Lung (tissue), 12 donors: ENCODE results near the gene SF3B6. TPM values are rescaled to one million over a fixed set of nuclear protein-coding genes. Genes with fewer than 3 reads are reported as not detected.
A peak's percentile ranks its signal among the peaks of the same experiment; 100 is the strongest.
"Not testable (repeated sequence)": the region's sequence is repeated elsewhere in the genome, so short reads cannot be mapped to it uniquely, and the experiment has no call there.

Experiments
- ATAC-seq: fragments of 200-7000 bp; cut with Tn5 transposase; one replicate; pipeline ENCODE4 v1.9.1; 2020; ENCODE audit warnings: moderate number of reproducible peaks; ENCODE audit not compliant: insufficient read depth, low FRiP score
- DNase-seq, 3 donors: peaks; one replicate each; pipeline ENCODE4 v3.0.0-alpha.2; 2013 to 2017
- H3K27ac ChIP-seq, 2 donors: one replicate each; pipeline ENCODE4 v1.5.1; 2013; ENCODE audit warnings: mild to moderate bottlenecking in 2 of 2, moderate library complexity in 2 of 2, control low read depth in 1 of 2, inconsistent platforms in 1 of 2, low read depth in 1 of 2, low read length in 1 of 2
- H3K27me3 ChIP-seq, 3 donors: one replicate each; pipeline ENCODE4 v1.5.1; 2013; ENCODE audit warnings: low read length in 2 of 3; ENCODE audit not compliant: control insufficient read depth in 3 of 3, insufficient read depth in 3 of 3
- H3K36me3 ChIP-seq, 4 donors: one replicate each; pipeline ENCODE4 v1.5.1; 2013; ENCODE audit warnings: low read length in 4 of 4, mild to moderate bottlenecking in 1 of 4, moderate library complexity in 1 of 4; ENCODE audit not compliant: control insufficient read depth in 4 of 4, insufficient read depth in 4 of 4
- H3K4me1 ChIP-seq, 5 donors: one replicate each; pipeline ENCODE4 v1.5.1; 2013; ENCODE audit warnings: low read length in 5 of 5, mild to moderate bottlenecking in 2 of 5, moderate library complexity in 1 of 5; ENCODE audit not compliant: control insufficient read depth in 5 of 5, insufficient read depth in 5 of 5
- H3K4me3 ChIP-seq: one replicate; pipeline ENCODE4 v1.5.1; 2013; ENCODE audit warnings: mild to moderate bottlenecking, control low read depth, moderate library complexity
- H3K9ac ChIP-seq, 2 donors: one replicate each; pipeline ENCODE4 v1.5.1; 2013; ENCODE audit warnings: low read length in 2 of 2, control low read depth in 1 of 2; ENCODE audit not compliant: insufficient read depth in 1 of 2
- H3K9me3 ChIP-seq, 4 donors: one replicate each; pipeline ENCODE4 v1.5.1; 2013; ENCODE audit warnings: low read length in 3 of 4, mild to moderate bottlenecking in 1 of 4, moderate library complexity in 1 of 4; ENCODE audit not compliant: control insufficient read depth in 4 of 4, insufficient read depth in 3 of 4
- WGBS, 2 donors: extraction: QIAGEN DNeasy Blood & Tissue Kit; methylation state at CpG; one replicate each; pipeline ENCODE4 v1.1.7; 2013; 5-methylcytosine and 5-hydroxymethylcytosine counted together
- polyA plus RNA-seq, 2 donors: library from polyadenylated mRNA; stranded (reverse); fragments of 200-250 nt; gene quantifications; one replicate each; pipeline ENCODE4 v1.2.1, GENCODE V29; 2013
- total RNA-seq, 2 donors: library from RNA; depleted of rRNA in 1 of 2; stranded (reverse); fragments of >200 nt in 1 of 2; gene quantifications; one replicate each; pipeline ENCODE4 v1.2.1, GENCODE V29; 2014 to 2021
- TF ChIP-seq, protein P1 (sequence below): IDR thresholded peaks from 2 replicates; pipeline ENCODE4 v1.5.1; 2012; ENCODE audit warnings: mild to moderate bottlenecking; ENCODE audit errors: control extremely low read depth, extremely low read depth
- donor health status: control.
- donor health status: control.
- donor health status: Bipolar disorder and iron deficiency.
- donor health status: healthy.
- donor health status: DM: yes; HTN: yes; CAD: no.

Gene SF3B6
- total and polyA plus RNA-seq, 4 donors = 56.1 to 148 (median 111) TPM

DNA sequence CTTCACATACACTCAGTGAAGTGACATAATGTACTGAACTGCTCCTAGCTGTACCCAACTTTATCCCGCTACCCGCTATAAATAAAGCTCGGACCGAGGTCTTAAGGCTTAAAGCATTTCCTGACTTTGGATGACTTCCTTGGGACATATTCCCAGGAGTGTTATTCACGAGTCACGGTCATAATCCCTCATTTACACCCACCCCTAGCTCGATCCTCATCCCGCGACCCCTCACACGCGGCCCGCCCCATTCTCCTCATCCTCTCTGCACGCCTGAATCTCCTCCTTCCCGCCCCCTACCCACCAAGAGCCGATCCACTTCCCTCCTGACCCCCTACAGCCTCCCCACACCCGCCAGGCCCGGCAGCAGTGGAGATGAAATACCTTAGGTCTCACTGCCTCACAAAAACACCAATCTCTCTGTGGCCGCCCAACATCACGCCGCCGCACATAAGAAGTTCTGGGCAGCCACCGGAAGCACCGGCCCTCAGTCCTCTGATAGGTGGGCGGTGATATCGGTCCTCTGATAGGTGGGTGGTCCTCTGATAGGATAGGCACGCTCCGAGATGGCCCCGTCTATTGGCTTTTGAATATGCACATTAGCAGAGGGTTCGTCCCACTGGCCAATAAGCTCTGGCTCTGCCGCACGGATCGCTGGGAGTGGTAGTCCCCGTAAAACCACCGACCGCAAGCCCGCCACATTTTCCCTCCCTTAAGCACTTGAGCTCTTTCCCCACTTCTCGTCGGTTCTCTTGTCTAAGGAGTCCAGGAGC lies 29.0 kb downstream of the SF3B6 start, which contains the start of gene WDCP:
TSS of gene WDCP (minus strand) at position 462 of the 773 bp plus-strand sequence. CDS start 7,897 bp downstream, outside the sequence.
- peaks cover 0 to 22% (median 4%) of the 10 kb centered on the region in 5 donors for H3K4me1 ChIP-seq
- H3K27me3 ChIP-seq = no peaks in the 10 kb centered on the region
- TF ChIP-seq, protein P1, sequence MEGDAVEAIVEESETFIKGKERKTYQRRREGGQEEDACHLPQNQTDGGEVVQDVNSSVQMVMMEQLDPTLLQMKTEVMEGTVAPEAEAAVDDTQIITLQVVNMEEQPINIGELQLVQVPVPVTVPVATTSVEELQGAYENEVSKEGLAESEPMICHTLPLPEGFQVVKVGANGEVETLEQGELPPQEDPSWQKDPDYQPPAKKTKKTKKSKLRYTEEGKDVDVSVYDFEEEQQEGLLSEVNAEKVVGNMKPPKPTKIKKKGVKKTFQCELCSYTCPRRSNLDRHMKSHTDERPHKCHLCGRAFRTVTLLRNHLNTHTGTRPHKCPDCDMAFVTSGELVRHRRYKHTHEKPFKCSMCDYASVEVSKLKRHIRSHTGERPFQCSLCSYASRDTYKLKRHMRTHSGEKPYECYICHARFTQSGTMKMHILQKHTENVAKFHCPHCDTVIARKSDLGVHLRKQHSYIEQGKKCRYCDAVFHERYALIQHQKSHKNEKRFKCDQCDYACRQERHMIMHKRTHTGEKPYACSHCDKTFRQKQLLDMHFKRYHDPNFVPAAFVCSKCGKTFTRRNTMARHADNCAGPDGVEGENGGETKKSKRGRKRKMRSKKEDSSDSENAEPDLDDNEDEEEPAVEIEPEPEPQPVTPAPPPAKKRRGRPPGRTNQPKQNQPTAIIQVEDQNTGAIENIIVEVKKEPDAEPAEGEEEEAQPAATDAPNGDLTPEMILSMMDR = no peak
- no peaks in the 10 kb centered on the region for H3K9me3 ChIP-seq
- H3K4me3 ChIP-seq = peak within 1 kb of the TSS; percentile 63
- ATAC-seq (peak; percentile 94), DNase-seq (peak; percentile 97 to 99 (median 98))
- 0% methylated on average over 38 of the region's 38 CpGs for WGBS, 2 donors
- H3K9ac ChIP-seq = peak within 1 kb of the TSS; percentile 53 to 71
- H3K36me3 ChIP-seq = no peaks in the 10 kb centered on the region
- peak within 1 kb of the TSS; percentile 13 to 62 for H3K27ac ChIP-seq

DNA sequence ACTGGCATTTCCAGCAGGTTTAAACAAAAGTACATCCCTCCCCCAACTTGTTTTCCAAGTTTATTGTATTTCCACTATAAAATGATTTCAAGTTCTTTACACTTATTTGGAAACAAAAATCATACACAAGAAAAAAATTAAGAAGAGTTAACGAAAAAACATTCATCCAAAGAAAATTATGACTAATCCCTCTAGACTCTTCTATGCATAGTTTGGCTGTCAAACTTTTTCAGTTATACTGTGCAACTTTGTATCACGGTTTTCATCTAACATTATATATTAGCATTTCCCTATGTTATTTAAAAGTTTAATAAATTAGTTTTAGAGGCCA lies 29.6 kb downstream of the SF3B6 start:
- peaks cover 0 to 22% (median 4%) of the 10 kb centered on the region in 5 donors for H3K4me1 ChIP-seq
- no peaks in the 10 kb centered on the region for H3K9me3 ChIP-seq
- TF ChIP-seq, protein P1 = no peak

DNA sequence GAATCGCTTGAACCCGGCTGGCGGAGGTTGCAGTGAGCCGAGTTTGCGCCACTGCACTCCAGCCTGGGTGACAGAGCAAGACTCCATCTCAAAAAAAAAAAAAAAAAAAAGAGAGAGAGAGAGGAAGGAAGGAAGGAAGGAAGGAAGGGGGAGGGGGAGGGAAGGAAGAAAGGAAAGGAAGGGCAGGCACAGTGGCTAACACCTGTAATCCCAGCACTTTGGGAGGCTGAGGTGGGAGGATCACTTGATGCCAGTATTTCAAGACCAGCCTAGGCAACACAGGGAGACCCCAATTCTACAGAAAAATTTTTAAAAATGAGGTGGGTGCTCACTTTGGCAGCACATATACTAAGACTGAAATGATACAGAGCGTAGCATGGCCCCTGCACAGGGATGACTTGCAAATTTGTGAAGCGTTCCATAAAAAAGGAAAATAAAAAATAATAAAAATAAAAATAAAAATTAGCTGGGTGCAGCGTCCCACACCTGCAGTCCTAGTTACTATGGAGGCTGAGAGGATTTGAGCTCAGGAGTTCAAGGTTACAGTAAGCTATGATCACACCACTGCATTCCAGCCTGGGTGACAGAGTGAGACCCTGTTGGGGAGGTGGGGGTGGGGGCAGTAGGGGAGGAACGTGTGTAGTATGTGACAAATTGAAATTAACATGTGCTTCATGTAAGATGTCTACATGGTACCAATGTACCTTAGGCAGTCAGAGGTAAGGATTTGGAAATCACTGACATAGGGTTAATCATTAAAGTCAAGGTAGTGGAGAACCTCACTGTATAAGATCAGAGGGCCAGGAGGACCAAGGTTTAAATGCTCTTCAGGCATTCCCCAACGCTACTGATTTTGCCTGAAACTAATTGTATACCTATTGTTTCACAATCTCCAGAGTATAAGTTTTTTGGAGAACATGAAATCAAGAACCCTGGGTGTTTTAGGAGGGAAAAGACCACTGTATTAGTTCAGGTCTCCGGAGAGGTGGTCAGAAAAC lies 30.3 kb downstream of the SF3B6 start:
- ATAC-seq (no peak), DNase-seq (no peak)
- Histone ChIP-seq H3K27me3 (no peaks in the 10 kb centered on the region), H3K4me1 (peaks cover 0 to 20% (median 4%) of the 10 kb centered on the region in 5 donors), H3K27ac (no peak overlapping the region), H3K9me3 (no peaks in the 10 kb centered on the region), H3K4me3 (no peak overlapping the region), H3K36me3 (no peaks in the 10 kb centered on the region), H3K9ac (no peak overlapping the region)
- TF ChIP-seq, protein P1 = no peak
- WGBS, 2 donors = 84 to 89% methylated on average over 11 of the region's 11 CpGs

More for the DNA sequence above, 29.6 kb downstream of the SF3B6 start:
- Histone ChIP-seq H3K27ac (peak overlapping the region in 1 of 2 donors; percentile 13), H3K27me3 (no peaks in the 10 kb centered on the region), H3K36me3 (no peaks in the 10 kb centered on the region), H3K9ac (peak overlapping the region; percentile 53 to 71), H3K4me3 (no peak overlapping the region)
- 3 to 7% methylated on average over 2 of the region's 2 CpGs for whole genome bisulfite sequencing, 2 donors
- DNase-seq = no peak
- ATAC-seq = no peak

DNA sequence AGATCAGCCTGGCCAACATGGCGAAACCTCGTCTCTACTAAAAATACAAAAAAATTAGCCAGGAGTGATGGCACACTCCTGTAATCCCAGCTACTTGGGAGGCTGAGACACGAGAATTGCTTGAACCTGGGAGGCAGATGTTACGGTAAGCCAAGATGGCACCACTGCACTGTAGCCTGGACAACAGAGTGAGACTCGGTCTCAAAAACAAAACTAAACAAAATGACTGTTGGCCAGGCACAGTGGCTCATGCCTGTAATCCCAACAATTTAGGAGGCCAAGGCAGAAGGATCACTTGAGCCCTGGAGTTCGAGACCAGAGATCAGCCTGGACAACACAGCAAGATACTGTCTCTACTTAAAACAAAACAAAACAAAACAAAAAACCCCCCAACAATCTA lies 33.0 kb downstream of the SF3B6 start:
- not testable (repeated sequence) for H3K4me3 ChIP-seq, ATAC-seq, H3K9ac ChIP-seq, H3K27me3 ChIP-seq, H3K9me3 ChIP-seq, H3K36me3 ChIP-seq, DNase-seq, H3K4me1 ChIP-seq, H3K27ac ChIP-seq
- WGBS, 2 donors = 95 to 96% methylated on average over 6 of the region's 6 CpGs
